ENCODE measurements around the gene TCF4.

The TCF4 gene

DNA sequence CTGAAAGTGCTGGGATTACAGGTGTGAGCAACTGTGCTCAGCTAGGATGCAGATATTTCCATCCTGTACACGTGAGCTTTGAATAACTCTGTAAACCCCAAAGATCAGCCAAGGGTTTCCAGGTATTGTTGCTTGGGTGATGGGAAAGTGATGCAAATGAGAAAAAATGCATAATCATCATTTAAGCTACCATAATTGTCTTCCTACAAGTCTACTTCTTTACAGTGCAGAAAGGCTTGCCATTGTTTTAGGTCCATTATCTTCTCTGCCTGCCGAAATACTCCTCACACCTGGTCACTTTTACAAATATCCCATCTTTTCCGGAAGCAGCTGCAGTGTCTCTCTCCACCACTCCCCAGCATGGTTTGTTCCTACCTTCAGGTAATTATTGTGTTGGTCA is 368.9 kb downstream of the TCF4 start:
- no peak for DNase-seq

DNA sequence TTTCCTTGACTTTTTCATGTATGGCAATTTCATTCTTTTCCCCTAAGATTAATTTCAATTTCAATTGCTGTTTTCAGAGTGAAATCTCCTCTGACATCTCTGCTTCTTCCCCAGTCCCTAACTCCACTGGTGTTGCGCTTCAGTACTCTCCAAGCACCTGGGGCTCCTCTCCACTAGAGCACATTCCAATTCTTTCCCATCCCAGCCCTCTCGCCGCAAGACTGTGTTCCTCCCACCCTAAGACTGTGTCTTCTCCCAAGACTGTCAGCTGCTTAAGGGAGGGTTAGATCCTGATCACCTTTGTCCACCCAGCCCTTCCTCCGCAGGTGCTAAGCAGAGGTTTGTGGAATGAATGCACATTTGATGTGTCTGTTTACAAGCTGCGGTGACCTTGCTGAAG is 373.0 kb downstream of the TCF4 start:
- no peak for DNase-seq

DNA sequence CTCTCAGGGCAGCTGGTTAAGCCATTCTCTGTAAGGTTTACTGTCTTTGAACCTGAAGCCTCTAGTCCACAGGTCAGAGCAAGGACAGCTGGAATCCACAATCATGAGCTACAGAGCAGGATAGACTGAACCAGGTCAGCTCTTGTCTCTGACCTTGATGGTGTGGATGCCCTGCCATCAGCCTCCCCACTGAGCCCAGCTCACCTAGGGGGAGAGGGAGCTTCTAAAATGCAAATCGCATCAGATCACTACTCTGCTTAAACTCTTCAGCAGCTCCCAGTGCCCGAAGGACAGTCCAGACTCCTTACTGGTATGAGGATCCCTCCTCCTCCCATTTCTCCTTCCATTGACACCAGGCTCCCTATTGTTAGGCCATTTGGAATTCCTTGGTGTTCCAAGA is 373.5 kb downstream of the TCF4 start:
- no peak for DNase-seq

DNA sequence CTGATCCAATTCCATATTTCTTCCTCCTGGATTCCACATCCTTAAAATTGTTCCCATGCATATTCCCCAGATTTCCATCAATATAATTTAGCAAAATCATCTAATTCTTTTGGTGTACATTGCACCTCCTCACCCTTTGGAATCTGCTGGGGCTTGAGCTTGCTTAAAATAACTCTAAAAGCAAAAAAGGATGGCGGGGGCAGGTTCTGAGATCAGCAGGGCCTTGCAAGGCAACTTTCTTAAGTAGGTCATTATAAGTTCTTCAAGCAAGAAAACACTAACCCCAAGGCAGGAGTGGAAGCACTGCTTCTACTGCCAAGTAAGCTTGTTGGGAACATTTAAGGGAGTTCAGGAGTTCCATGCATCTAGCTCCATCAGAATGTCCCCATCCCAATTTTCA is 374.4 kb downstream of the TCF4 start:
- DNase-seq, result no peak

DNA sequence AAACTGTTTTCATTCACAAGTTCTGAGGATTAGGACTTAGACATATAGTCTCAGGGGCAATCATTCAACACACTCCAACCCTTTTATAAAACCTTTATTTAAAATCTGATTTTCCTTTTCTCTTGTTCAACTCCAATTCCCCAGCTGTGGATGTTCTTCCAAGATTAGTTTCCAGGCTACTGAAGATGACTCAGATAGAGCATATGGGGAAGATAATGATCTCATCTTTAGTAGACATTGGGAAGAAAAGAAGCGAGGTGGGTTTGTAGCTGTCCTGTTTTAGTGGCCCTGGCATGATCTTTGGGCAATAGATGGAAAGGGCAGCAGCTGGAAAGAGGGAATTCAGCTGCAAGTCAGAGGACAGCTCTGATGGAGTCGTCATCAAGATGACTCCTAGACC is 381.1 kb downstream of the TCF4 start:
- DNase-seq, result no peak

DNA sequence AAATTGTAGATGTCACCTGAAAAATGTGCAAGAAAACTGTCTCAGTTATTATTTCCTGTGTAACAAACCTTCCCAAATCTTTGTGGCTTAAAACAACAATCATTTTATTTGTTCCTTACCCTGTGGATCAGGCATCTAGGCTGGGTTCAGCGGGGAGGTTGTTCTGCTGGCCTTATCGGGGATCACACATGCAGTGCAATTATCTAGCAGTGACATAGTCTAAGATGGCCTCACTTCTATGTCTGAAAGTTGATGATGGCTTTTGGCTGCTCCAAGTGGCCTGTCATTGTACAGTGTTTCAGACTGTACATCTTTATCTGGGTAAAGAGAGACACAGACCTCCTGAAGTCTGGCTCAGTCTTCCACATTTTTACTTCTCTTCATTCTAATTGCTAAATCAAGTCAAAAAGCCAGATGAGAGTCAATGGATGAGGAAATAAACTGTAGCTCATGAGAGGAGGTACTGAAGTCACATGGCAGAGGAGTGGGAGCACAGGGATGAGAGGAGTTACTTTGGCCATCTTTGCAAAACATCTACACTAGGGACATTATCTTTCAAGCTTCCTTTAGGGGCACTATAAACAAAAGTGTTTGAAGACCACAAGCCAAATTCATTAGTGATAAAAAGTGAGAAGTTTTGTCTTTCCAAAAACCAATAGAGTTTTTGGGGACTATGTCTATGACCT is 385.6 kb downstream of the TCF4 start:
- no peak for DNase-seq

DNA sequence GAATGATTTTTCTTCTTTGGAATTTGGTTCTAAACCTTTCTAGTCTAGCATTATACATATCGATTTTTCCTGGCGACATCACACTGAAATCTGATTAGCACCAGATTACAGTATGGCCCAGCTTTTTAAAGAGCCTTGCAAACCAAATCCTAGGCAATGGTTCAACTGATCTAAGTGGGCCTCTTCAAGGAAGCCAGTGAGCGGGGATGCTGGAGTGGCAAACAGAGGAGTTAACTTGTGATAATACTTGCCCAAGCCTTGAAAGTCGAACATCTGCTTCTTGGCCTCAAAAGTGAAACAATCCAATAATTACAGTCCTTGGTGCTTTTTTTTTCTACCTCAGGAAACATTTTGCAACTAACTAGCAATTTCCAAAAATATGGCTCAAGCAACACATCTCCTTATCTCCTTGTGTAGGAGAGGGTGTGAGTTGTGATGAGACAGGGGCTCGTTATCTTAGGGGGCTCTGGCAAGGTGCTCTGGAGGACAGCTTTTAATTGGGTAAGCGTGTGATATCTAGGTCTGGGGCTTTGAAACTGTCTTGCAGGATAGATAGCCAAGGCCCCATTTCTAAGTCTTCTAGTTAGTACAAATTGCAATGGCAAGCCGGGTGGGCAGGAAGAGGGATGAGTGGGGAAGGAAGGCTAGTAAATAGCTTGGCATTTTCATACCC is 388.6 kb downstream of the TCF4 start:
- no peak for DNase-seq

DNA sequence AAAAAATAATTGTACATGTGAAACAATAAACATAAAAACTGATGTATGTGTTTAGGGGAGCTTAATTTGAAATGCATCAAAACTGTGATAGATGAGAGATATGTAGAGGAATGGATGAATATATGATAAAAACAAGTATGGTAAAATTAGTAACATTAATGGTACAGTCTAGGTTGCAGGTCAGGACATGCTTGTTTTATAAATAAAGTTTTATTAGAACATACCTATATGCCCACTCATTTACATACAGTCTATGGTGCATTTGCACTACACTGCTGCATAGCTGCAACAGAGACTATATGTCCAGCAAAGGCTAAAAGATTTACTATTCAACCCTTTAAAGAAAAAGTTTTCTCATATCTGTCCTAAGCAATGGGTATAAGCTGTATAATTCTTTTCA is 392.1 kb downstream of the TCF4 start:
- no peak for DNase-seq

DNA sequence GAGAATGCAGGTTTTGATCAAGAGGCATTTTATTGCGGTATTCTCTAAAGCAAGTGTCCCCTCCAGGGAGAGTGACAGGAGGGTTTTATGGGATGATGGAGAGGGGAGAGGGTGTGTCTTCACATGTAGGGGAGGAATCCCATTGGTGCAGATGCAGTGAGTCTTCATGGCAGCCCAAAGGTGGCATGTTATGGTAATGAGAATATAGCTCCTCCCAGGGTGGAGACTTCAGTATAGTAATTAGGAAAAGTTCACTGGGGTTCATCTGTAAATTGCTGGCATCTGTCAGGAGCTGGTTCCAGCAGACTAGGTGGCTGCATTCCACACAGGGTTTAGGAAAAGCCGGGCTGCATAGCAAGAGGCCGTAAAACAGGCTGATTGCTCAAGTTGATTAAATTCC is 398.0 kb downstream of the TCF4 start:
- no peak for DNase-seq

DNA sequence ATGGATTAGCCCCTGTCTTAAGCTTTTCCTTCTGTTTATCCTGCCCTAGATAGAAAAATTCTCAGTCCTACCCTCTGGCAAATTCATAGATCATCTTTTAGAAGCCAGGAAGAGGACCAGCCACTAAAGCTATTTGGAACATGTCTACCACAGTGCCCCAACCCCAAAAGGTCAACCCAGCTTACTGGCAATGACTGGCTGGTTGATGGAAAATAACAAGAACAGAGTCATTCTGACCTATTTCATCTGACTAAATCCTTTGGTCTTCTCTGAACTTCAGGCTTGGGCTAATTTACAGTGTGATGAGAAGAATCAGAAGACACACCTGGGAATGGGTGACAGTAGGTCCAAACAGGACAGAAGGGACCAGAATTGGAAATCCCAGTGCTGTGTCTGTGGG is 401.4 kb downstream of the TCF4 start:
- DNase-seq, result no peak

DNA sequence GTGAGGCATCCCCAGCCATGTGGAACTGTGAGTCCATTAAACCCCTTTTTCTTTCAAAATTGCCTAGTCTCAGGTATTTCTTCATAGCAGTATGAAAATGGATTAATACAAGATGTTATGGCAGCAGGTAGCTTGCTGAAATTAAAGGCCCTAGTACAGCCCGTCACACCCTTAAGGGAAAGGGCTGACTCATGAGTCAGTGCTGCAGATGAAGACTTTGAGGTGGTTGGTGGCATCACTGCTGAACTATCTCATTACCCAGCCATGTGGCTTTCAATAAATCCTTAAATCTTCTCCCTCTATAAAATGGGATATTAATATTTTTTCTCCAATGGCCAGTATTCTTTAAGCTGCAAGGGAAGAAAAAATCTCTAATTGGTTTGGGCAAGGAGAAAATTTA is 402.6 kb downstream of the TCF4 start:
- DNase-seq, result no peak

DNA sequence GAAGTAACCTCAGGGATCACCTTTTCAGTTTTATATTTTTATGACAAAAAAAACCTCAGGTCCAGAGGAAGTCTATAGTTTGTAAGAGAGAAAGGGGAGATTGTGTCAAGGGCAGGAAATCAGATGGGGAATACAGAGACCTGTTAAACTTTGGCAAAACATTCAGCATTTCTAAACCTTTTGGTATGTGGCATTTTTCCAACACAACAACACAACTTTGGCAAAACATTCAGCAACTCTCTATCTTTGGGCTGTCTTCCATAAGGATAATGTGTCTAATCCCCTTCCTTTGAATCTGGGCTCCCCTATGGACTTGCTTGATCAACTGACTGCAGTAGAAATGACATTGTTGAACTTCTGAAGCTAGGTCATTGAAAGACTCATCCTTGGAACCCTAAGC is 408.2 kb downstream of the TCF4 start:
- no peak for DNase-seq

DNA sequence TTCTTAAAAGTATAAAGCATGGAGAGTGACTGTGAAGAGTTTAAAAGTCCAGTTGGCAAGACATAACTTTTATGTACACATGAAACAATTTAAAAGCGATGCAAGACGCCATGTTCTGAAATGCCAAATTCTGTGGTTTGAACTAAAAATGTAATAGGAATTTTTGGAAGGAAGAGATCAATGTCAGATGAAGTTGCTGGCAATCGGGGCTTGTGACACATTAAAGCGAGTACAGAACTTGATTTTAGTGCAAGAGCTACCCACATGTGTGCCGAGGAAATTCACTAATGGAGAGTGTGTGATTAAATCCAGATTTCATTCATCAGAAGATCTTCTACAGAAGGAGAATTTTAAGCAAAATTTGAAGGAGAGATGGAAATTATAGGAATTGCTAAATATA is 408.6 kb downstream of the TCF4 start:
- DNase-seq, result no peak

DNA sequence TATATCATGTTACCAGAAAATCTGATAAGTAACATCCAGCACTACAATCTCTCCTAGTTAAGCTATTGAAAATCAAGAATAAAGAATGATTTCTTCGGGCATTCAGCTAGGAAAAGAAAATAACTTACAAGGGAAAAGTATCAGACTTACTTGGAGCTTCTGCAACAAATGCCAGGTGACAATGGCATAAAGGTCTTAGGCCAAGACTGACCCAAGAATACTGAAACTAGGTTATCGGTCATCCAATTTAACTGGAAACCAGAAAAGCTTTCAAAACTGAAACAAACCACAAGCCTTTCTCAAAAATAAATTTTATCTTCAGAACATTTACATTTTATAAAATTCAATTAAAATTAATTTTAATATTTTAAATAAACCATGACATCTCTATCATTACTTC is 414.7 kb downstream of the TCF4 start:
- DNase-seq, result no peak
